ENCODE results near the gene TANGO2. TPM values are rescaled to one million over a fixed set of nuclear protein-coding genes. Genes with fewer than 3 reads are reported as not detected.

TANGO2 gene
- total RNA-seq, 1 donor from 2014 or later, result 19.9 TPM

GRCh38 chr22:20019661-20020532 is 1.0 kb upstream of the TANGO2 start:
- Mint-ChIP-seq H3K4me1 (ENCODE audit: low read depth) (peaks cover 10% of the 10 kb centered on the region), H3K27me3 (peaks cover 41% of the 10 kb centered on the region)
- no peak for DNase-seq (ENCODE audit: low spot score, unreplicated experiment)

DNA sequence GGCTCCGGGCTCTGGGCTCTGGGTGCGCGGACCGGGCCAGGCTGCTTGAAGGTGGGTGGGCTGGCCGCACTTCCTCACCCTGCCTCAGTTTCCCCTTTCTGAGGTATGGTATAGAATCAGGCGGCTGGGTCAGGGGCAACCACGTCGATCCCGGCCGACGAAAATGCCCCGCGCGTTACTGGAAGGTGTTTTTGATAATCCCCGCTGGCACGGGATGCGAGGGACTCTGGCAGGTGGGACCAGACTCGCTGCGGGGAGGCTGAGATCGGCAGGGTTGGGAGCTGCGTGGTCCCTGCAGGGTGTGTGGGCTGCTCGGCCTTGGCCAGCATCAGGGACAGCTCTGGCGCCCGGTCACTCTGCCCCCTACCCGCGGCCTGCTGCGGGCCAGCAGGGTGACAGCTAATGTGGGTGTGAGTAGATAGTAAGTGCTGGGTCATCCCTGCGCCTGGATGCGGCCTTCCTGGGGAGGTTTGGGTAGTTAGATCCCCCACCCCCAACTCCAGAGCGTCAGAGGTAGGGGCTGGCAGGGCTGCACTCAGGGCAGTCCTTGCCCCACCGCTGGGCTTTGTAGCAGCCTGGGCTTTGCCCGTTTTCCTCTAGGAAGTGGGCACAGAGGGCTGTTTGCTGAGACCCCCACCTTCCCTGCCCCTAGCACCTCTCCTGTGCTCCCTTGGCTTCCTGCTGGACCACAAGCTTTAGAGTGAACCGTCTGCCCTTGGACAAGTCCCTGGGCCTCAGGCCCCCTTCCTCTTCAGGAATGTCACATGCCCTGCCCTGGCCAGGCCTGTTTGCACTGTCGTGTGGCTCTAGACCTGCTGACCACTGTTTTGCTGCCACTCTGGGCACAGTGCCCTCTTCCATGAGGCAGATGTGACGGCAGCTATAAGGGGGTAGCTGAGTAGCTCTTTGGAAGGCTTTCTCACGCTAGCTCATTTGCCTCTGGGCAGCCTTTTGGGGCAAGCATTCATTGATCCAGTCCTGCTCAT is 579 bp downstream of the TANGO2 start:
- TF ChIP-seq CTCF (IDR thresholded peaks at IDR 0.05; ENCODE audit: unreplicated experiment), result no peak
- no peak for DNase-seq (ENCODE audit: low spot score, unreplicated experiment)
- Mint-ChIP-seq H3K36me3 (ENCODE audit: insufficient read depth) (peaks cover 1% of the 10 kb centered on the region), H3K4me3 (ENCODE audit: low read depth) (peak overlapping the region; percentile 89), H3K27ac (peak overlapping the region; percentile 20), H3K4me1 (ENCODE audit: low read depth) (peaks cover 8% of the 10 kb centered on the region), H3K27me3 (peaks cover 33% of the 10 kb centered on the region), H3K9me3 (ENCODE audit: low read depth) (no peaks in the 10 kb centered on the region)

More at GRCh38 chr22:20019661-20020532, 1.0 kb upstream of the TANGO2 start:
- no peaks in the 10 kb centered on the region for H3K9me3 Mint-ChIP-seq (ENCODE audit: low read depth)
- no peaks in the 10 kb centered on the region for H3K36me3 Mint-ChIP-seq (ENCODE audit: insufficient read depth)
- peak overlapping the region; percentile 69 for H3K4me3 Mint-ChIP-seq (ENCODE audit: low read depth)
- TF ChIP-seq CTCF (IDR thresholded peaks at IDR 0.05; ENCODE audit: unreplicated experiment), result no peak
- no peak overlapping the region for H3K27ac Mint-ChIP-seq

GRCh38 chr22:20022231-20022977 is 1.5 kb downstream of the TANGO2 start:
- Mint-ChIP-seq H3K36me3 (ENCODE audit: insufficient read depth) (peaks cover 1% of the 10 kb centered on the region), H3K27ac (no peak overlapping the region), H3K4me3 (ENCODE audit: low read depth) (peak overlapping the region; percentile 89), H3K9me3 (ENCODE audit: low read depth) (no peaks in the 10 kb centered on the region), H3K27me3 (peaks cover 28% of the 10 kb centered on the region), H3K4me1 (ENCODE audit: low read depth) (peaks cover 8% of the 10 kb centered on the region)
- DNase-seq (ENCODE audit: low spot score, unreplicated experiment), result no peak
- TF ChIP-seq CTCF (IDR thresholded peaks at IDR 0.05; ENCODE audit: unreplicated experiment), result no peak

- no peak for DNase-seq (ENCODE audit: low spot score, unreplicated experiment)
- H3K36me3 Mint-ChIP-seq (ENCODE audit: insufficient read depth), result peaks cover 1% of the 10 kb centered on the region
- H3K27ac Mint-ChIP-seq, result no peak overlapping the region
- no peak for TF ChIP-seq CTCF (IDR thresholded peaks at IDR 0.05; ENCODE audit: unreplicated experiment)
- H3K4me3 Mint-ChIP-seq (ENCODE audit: low read depth), result no peak overlapping the region
- H3K9me3 Mint-ChIP-seq (ENCODE audit: low read depth), result no peaks in the 10 kb centered on the region
- H3K27me3 Mint-ChIP-seq, result peaks cover 21% of the 10 kb centered on the region
- H3K4me1 Mint-ChIP-seq (ENCODE audit: low read depth), result peaks cover 8% of the 10 kb centered on the region
Measured at GRCh38 chr22:20022978-20023613, 2.2 kb downstream of the TANGO2 start.
